ENCODE data around the gene NFATC1. TPM values are rescaled to one million over a fixed set of nuclear protein-coding genes. Genes with fewer than 3 reads are reported as not detected.

Gene NFATC1
- total RNA-seq, 4 donors from 2014 or later: 0.79 to 4.8 (median 2.6) TPM

- no peaks in the 10 kb centered on the region for H3K9me3 ChIP-seq
- H3K4me3 ChIP-seq: peak overlapping the region; percentile 36 to 71 (median 54)
- peaks cover 0 to 93% (median 3%) of the 10 kb centered on the region in 4 donors for H3K27me3 ChIP-seq
- H3K27ac ChIP-seq: peak overlapping the region; percentile 75 to 93 (median 88)
- no peak for DNase-seq
- H3K36me3 ChIP-seq: no peaks in the 10 kb centered on the region
- peaks cover 21 to 46% (median 33%) of the 10 kb centered on the region in 3 donors for H3K4me1 ChIP-seq
- 1% methylated on average over 37 to 40 of the region's 83 CpGs for WGBS, 2 donors
- TF ChIP-seq POLR2A (IDR thresholded peaks at IDR 0.05): peak in 1 of 4 donors; percentile 9
- no peak for TF ChIP-seq CTCF (IDR thresholded peaks at IDR 0.05)
- intact Hi-C loops (cut with DNase I): no loop called here
Observed at GRCh38 chr18:79393635-79394533, 1.8 kb upstream of the NFATC1 start.

GRCh38 chr18:79394534-79395307 lies 1.0 kb upstream of the NFATC1 start:
- no peak for TF ChIP-seq POLR2A (IDR thresholded peaks at IDR 0.05)
- TF ChIP-seq CTCF (IDR thresholded peaks at IDR 0.05): no peak
- H3K9me3 ChIP-seq: no peaks in the 10 kb centered on the region
- H3K27ac ChIP-seq: peak overlapping the region; percentile 75 to 93 (median 88)
- H3K4me3 ChIP-seq: peak overlapping the region; percentile 36 to 71 (median 54)
- intact Hi-C loops (cut with DNase I): no loop called here
- peaks cover 27 to 54% (median 35%) of the 10 kb centered on the region in 3 donors for H3K4me1 ChIP-seq
- H3K36me3 ChIP-seq: no peaks in the 10 kb centered on the region
- no peak for DNase-seq
- H3K27me3 ChIP-seq: peaks cover 0 to 93% (median 3%) of the 10 kb centered on the region in 4 donors
- 0 to 1% methylated on average over 9 to 28 of the region's 67 CpGs for WGBS, 2 donors

GRCh38 chr18:79395308-79395640 lies 456 bp upstream of the NFATC1 start:
- peaks cover 28 to 60% (median 38%) of the 10 kb centered on the region in 3 donors for H3K4me1 ChIP-seq
- WGBS, 2 donors: 0% methylated on average over 1 to 3 of the region's 34 CpGs
- peak overlapping the region; percentile 75 to 93 (median 88) for H3K27ac ChIP-seq
- H3K4me3 ChIP-seq: peak overlapping the region; percentile 36 to 71 (median 54)
- peaks cover 0 to 96% (median 3%) of the 10 kb centered on the region in 4 donors for H3K27me3 ChIP-seq
- H3K9me3 ChIP-seq: no peaks in the 10 kb centered on the region
- intact Hi-C loops (cut with DNase I): no loop called here
- TF ChIP-seq CTCF (IDR thresholded peaks at IDR 0.05) (no peak), POLR2A (IDR thresholded peaks at IDR 0.05) (no peak)
- H3K36me3 ChIP-seq: no peaks in the 10 kb centered on the region
- DNase-seq: no peak

- Histone ChIP-seq H3K27me3 (peaks cover 0 to 92% (median 3%) of the 10 kb centered on the region in 4 donors), H3K9me3 (no peaks in the 10 kb centered on the region), H3K27ac (peak overlapping the region; percentile 68 to 93 (median 84)), H3K36me3 (no peaks in the 10 kb centered on the region), H3K4me3 (peak overlapping the region; percentile 38 to 71 (median 54)), H3K4me1 (peaks cover 28 to 69% (median 38%) of the 10 kb centered on the region in 3 donors)
- intact Hi-C loops (cut with DNase I): no loop called here
- TF ChIP-seq CTCF (IDR thresholded peaks at IDR 0.05) (no peak), POLR2A (IDR thresholded peaks at IDR 0.05) (no peak)
- WGBS, 2 donors: 18 to 46% methylated on average over 6 to 11 of the region's 68 CpGs
- no peak for DNase-seq
Observed at GRCh38 chr18:79396431-79397246, 909 bp downstream of the NFATC1 start.

All from esophagus squamous epithelium (tissue), 5 donors.